Stimulated activated CD4-positive, alpha-beta T cell treated with anti-CD3 and anti-CD28 coated beads, Interleukin-4, amount 100 ng/mL, for 48 hours (primary cell): Measurements from ENCODE around the gene COL3A1.

ENCODE experiments used
- DNase-seq, 2 donors: peaks; one replicate each; pipeline ENCODE4 v3.0.0-alpha.2; 2020; ENCODE audit warnings: low read depth in 2 of 2

COL3A1 gene

DNA sequence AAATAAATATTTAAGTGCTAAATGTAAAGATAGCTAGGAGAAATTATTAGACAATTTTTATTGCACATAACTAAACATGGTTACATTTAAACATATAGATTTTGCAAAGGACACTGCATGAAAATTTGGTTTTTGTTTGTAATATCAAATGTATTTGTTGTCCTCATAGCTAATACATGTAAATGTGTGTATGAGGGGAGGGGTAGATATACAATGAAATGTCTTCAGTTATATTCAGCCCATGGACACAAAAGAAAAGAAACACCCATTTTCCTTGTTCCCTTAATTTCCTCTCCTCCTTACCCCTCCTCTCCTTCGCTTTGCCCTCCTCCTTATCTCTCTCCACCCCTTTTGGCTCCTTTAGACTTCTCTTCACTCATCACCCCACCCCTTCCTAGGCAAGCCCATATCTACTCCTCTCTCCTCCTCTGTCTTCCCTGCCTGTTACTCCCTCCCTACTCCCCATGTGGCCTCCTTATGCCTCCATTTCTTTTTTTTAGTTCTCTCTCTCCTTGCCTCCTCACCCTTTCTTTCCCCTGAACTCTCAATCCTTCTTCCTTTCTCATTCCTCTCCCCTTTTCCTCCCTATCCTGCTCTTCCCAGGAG lies 1.4 kb downstream of the COL3A1 start:
- no peak for DNase-seq

DNA sequence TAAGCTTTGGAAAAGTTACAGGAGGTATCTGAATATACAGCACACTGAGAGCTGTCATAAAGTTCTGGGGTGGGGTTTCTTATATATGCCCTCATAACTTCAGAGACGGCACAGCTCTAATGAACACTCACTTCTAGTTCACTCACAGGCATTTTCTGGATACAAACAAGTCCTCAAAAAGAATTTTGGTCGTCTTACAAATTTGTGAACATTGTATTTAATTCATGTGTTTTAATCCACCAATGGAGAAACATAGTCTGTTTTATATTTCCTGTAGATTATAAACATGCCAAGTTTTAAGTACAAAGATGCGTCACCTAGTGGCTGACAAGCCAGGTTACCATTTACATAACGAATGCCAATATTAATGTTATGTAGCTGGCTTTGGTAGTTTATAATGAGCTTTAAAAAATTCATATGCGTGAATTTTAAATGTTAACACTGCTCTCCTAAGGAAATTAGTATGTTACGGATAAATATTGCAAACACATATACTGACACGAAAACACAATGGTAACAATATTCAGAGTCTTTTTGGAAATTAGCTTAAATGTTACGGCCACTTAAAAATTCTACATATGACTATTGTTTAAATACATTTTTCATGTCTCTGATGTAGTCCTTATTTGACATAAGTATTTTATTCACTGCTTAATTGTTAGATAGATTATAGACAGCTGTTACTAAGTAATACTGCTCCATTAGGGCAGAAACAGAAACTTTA lies 2.5 kb downstream of the COL3A1 start:
- no peak for DNase-seq

DNA sequence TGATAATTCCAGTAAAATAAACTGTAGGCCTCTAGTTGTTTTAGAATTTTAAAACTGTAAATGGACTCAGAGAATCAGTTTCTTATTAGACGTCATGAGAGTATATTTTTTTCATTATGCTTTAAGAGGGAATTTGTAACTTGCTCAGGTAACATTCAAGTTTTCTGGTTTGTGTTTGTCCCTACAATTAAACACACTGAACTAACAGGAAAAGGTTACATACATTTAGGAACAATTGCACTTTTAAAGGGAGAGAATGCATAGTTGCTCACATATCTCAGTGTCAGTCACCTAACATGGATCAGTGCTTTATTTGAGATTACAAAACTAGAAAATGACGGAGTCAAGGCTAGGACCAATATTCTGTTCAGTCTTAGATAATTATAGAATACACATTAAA lies 3.1 kb downstream of the COL3A1 start:
- DNase-seq, result no peak

DNA sequence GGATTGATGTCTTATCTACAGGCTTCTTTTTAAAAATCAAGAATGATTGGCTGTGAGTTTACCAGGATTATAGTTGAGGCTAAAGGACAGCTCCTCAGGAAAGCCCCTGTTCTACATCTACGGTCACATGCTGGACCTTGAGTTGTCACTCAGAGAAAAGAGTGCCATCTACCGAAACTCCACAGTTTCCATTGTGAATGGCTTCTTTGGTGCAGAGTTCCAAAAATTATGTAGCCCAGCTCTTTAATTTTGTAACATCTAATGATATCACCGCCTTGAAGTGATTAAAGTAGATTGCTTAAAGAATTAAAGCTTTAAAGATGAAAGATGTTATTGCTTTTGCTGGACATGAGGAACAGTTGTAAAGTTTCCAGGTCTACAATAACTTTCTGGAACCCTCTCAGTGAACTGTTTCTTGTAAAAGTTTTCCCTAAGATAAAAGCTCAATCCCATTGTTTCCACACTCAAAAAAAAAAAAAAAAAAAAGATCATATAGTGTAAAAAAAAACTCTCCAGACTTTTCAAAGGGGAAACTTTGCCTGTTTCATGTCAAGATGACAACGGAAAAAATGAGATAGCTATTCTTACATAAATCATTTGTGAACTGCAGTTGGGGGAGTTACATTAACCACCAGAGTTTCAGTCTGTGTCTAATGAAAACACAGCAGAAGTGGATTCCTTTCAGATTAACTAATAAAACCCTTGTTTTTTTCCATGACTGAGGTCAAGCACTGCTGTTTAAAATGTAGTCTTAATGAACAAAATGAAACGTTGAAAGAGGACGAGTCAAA lies 4.3 kb downstream of the COL3A1 start:
- DNase-seq, result no peak

DNA sequence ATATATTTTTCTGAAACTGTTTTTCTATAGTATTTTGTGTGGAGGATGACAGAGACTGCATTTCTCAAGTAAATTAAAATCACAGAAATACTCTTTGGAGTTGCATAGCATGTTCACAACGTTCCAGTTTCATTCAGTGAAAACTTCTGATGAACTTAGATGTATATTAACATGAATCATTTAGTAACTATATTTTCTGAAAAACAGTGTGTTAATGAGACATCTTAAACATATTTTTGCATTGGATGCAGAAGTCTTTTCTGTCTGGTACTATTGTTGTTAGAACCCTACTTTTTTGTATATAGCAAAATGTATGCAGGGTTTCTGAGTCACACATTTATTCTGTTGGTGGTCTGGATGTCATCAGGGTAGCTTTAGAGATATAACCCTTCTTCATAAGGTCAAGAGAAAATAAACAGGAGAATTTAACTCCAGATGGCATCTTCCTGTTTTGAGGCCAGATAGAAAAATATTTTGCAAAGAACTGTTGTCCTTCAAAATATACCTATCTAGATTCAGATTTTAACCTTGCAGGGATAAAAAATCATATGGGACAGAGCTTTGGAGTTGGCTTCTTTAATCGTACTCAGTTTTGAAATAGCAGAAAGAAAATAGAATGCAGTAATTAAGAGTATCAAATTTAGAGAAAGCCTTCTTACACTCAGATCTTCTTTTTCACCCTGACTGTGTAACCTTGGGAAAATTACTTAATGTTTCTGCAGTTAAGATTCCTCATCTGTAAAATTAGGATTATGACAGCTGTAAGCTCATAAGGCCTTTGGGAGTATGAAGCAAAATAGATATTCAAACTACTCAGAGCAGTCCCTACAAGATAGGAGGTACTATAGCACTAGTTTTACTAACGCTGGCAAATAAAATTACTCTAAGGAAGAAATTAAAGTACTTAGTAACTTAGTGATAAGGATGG lies 5.3 kb downstream of the COL3A1 start:
- no peak for DNase-seq

DNA sequence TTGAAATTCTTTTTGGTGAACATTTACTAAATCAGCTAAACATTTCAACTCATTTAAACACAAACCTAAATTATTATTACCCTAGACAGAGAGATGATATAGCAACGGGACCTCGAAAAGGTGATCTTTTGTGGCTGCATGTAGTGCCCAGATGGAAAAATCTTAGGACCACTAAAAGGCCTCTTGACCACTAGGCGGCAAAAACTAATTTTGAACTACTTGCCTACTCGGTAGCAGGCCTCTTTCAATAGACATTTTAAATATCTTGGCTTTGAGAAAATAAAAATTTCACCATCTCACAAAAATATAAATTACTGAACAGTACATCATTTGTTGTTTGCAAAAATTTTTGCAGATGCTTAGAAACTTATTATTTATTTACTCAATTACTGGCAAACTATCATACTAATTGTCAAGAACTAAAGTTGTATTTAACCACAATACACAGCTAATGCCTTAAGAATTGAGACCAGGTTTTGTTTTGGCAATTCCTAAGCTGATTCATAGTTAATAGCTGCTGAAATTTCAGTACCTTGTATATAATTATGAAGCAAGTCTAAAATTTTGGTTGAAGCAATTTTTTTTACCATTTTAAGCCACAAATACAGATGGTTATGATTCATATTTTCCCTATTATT lies 9.4 kb downstream of the COL3A1 start:
- DNase-seq, result no peak

DNA sequence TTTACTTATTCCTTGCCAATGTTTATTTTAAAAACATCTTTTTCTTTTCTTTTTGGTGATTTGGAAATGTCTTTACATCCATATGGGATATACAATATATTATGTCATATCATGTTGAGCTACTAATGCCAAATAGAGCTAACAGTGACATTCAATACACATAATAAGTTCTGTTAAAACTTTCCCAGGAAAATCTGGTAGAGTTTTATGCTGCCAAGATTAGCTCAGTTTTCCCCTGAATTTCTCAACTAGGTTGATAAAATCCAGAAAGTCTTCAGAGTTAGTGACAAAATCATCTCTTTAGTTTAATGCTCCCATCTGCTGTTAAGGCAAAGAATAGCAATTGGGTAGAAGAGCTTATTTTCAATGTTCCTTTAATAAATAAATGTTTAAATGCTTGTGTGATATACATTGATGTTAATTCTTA lies 9.9 kb downstream of the COL3A1 start:
- DNase-seq, result no peak

DNA sequence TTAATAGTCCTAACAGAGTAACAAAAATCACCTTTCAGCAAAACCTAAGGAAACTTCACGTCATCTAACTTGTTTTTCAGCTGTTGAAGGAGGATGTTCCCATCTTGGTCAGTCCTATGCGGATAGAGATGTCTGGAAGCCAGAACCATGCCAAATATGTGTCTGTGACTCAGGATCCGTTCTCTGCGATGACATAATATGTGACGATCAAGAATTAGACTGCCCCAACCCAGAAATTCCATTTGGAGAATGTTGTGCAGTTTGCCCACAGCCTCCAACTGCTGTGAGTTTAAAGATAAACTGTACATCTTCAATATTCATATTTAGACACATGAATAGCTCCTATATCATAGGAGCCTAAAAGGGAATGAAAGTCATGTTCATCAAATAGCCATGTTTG lies 10.5 kb downstream of the COL3A1 start:
- no peak for DNase-seq

DNA sequence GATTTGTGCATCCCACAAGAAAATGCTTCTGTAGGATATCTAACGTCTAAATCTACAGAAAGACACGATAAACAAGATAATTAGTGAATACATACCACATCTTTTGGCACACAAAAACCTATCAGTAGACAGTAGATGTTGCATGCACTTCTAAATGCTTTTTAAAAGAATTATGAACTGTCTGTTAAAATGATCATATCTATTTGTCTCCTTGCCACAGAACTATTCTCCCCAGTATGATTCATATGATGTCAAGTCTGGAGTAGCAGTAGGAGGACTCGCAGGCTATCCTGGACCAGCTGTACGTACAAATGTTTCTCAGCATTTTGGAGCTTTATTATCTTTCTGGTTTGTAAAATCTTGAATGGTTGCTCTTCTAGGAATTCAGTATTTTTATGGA lies 12.7 kb downstream of the COL3A1 start:
- DNase-seq, result no peak

DNA sequence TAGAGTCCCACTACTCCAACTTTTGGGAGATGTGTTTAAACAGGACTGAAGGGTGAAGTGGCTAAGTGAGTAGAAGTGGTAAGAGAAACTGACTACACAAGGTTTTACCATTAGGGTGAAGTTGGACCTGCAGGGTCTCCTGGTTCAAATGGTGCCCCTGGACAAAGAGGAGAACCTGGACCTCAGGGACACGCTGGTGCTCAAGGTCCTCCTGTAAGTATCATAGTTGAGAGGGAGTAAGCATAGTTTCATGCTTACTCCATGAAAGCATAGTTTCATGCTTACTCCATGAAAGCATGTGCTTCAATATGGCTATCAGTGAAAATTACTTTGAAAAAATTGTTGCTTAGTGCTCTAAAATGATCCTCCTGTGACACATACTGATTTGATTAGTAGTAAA lies 19.1 kb downstream of the COL3A1 start:
- no peak for DNase-seq

DNA sequence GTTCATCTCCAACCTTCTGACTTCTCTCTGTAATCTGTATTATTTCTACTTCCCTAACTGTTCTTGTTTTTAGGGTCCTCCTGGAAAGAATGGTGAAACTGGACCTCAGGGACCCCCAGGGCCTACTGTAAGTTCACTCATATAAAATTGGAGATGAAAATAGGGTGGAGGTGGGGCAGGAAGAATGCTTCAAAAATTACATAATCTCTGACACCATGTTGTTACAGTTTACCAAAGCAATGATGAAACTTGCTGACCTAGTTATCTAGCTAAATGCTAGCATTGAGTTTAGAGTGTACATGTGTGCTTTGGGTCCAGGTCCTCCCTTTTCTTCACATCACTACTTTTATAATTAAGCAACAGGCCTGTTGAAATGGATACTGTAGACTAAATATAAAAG lies 23.1 kb downstream of the COL3A1 start:
- DNase-seq, result no peak

DNA sequence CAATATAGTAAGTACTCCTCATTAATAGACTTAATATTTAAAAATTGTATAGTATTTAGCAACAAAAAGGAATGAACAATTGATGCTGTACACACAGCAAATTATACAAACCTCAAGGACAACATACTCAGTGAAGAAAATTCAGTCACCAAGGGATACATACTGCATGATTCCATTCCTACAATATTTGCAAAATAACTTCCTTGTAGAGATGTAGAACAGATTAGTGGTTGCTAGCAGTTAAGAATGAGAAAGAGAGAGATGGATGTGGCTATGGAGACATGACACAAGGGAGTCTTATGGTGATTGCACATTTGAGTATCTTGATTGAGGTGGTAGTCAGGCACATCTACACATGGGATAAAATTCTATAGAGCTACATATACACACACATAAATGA lies 26.0 kb downstream of the COL3A1 start:
- DNase-seq, result no peak

DNA sequence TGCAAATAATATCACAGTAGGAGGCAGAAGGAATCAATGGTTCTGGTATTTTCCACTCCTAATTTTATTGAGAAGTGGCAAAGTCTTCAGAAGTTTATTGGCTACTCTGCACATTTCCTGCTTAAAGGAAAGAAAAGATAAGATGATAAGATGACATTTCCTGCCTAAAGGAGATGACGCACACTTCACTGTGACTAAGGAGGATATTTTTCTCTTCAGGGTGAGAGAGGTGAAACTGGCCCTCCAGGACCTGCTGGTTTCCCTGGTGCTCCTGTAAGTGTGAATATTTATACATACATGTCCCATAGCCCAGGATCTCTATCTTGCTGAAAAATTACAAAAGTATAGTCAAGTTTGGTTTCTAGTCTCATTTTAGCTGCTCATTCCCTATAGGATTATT lies 27.9 kb downstream of the COL3A1 start:
- no peak for DNase-seq

DNA sequence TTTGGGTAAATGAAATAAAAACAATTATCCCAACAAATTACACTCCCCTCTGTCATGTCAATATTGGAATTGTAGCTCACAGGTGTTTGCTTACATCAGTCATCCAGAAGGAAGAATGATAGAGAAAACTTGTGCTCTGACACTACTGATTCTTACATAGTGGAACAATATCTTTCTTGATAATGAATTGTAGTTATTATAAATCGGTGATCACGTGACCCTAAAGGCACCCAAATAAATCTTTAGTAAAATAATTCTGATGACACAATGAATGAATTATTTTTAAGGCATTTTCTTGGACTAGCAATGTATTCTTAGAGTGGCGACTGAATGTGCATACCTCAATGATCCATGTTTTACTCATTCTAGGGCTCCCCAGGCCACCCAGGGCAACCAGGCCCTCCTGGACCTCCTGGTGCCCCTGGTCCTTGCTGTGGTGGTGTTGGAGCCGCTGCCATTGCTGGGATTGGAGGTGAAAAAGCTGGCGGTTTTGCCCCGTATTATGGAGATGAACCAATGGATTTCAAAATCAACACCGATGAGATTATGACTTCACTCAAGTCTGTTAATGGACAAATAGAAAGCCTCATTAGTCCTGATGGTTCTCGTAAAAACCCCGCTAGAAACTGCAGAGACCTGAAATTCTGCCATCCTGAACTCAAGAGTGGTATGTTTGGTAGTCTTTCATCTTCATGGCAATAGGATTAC lies 34.5 kb downstream of the COL3A1 start:
- DNase-seq, result no peak

DNA sequence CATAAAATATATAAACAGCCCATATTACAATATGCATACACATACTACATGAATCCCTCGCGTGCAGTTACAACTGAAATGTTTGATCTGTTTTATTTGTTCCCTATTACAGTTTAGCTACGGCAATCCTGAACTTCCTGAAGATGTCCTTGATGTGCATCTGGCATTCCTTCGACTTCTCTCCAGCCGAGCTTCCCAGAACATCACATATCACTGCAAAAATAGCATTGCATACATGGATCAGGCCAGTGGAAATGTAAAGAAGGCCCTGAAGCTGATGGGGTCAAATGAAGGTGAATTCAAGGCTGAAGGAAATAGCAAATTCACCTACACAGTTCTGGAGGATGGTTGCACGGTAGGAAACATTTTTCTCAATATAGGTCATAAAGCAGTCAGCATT lies 36.4 kb downstream of the COL3A1 start:
- no peak for DNase-seq

DNA sequence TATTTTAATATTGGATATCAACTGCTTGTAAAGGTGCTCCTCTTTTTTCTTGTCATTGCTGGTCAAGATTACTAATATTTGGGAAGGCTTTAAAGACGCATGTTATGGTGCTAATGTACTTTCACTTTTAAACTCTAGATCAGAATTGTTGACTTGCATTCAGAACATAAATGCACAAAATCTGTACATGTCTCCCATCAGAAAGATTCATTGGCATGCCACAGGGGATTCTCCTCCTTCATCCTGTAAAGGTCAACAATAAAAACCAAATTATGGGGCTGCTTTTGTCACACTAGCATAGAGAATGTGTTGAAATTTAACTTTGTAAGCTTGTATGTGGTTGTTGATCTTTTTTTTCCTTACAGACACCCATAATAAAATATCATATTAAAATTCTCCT lies 38.2 kb downstream of the COL3A1 start:
- DNase-seq, result no peak

DNA sequence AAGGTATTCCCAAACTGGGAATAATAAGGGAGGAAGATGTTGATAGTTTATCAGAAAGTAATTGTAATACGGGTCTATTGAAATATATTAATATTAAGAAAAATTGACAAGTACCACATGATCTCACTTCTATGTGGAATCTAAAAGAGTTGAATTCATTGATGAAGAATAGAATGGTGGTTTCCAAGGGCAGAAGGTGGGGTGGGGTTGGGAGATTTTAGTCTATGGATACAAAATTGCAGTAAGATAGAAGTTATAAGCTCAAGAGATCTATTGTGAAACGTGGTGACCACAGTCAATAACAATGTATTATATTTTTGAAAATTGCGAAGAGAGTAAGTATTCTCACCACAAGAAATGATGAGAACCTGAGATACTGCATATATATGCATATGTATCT lies 38.9 kb downstream of the COL3A1 start:
- DNase-seq, result no peak

DNA sequence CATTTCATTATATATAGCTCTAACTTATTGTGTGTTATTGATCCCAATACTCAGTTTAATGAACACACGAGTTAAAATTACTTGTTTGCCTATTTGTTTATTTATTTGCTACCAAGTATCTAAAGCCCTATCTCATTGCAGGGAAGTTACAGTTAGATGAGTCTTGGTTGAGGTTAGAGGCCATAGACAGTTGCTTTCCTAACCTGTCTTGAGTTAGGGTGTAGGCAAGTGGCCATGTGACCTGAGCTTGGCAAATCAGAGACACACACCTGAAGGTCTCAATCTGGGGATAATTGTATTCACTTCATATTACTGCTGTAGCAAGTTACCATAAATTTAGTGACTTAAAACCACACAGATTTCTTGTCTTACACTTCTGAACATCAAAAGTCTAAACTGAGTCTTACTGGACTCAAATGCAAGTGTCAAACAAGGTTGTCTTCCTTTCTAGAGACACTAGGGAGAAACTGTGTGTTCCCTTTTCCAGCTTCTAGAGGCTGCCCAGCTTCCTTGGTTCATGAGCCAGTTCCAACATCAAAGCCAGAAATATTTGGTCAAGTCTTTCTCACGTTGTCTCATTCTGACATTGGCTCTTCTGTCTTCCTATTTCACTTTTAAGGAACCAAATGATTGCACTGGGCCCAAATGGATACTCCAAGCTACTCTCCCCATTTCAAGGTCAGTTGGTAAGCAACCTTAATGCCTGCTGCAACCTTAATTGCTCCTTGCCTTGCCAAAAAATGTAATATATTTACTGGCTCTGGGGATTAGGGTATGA lies 39.7 kb downstream of the COL3A1 start:
- no peak for DNase-seq

DNA sequence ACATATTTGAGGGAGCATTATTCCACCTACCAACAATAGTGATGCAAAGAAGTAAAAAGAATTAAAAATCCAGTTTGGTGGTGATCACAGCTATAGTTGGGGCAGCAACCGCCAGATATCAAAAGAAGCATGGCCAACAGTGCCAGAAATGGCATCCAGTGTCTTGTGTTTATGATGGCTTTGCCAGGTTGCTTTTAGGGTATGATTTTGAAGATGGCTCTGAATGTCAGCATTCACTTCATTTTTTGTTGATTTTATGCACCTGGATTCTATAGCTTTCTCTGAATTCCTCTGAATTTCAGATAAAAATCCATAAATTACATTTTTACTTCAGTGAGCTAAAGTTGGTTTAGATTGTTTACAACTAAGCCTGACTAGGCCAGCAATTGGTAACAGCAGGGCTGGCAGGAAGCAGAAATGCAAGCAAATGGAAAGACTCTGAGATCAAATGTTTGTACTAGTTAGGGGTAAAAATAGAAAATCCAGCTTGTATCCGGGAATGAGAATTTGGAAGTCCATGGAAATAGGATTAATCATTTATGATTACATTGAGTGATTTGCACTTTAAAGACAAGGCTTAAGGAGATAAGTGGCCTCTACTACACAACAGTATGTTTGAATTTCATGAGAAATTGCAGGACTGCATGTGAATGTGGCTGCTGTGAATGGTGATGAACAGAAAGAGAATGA lies 40.4 kb downstream of the COL3A1 start:
- no peak for DNase-seq
